HEK293 (cell line): Measurements from ENCODE around the gene CUL1.

Experiments used
- ZNF184 ChIP-seq: fragments of 450-650 bp; IDR thresholded peaks from 2 replicates; pipeline ENCODE4 v1.5.1; 2018; ENCODE audit warnings: missing biosample characterization, mild to moderate bottlenecking, missing genetic modification characterization
- ZNF473 ChIP-seq: fragments of 450-650 bp; formaldehyde crosslinking; IDR thresholded peaks from 2 replicates; pipeline ENCODE4 v1.5.1; 2017; ENCODE audit warnings: missing biosample characterization, missing genetic modification characterization

DNA sequence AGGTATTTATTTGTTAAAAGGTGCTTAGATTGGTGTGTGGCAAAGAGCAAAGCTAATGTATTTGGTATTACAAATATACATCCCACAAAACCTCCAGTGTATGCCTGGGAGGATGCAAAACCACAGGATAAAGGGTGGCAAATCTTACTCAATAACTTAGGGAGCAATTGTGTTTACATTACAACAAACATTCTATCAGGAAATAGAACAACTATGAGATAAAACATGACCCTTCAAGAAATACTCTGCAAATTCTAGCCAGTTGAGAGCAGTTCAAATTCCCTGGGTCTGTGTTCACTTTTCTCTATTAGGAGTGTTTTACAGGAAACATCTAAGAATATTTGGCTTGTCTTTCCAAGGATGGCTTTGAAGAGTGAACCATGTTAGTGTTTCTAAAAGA, 64.9 kb downstream of the CUL1 start:
- TF ChIP-seq ZNF184: no peak
- TF ChIP-seq ZNF473 (tag by site-specific recombination): no peak
